ENCODE results near the gene SLCO2B1.
A peak's percentile ranks its signal among the peaks of the same experiment; 100 is the strongest.

Gene SLCO2B1

GRCh38 chr11:75229466-75229865, 78.6 kb downstream of the SLCO2B1 start:
- DNase-seq = no peak

- no peak for DNase-seq
These were observed 79.7 kb downstream of the SLCO2B1 start for GRCh38 chr11:75230621-75231020.

- DNase-seq = peak; percentile 20
These were observed 82.9 kb downstream of the SLCO2B1 start for GRCh38 chr11:75233754-75234172.

- DNase-seq = no peak
These were observed 85.2 kb downstream of the SLCO2B1 start for GRCh38 chr11:75236062-75236461.

- DNase-seq = no peak
These were observed 86.1 kb downstream of the SLCO2B1 start for GRCh38 chr11:75237050-75237449.

- no peak for DNase-seq
These were observed 87.9 kb downstream of the SLCO2B1 start for GRCh38 chr11:75238595-75239440.

- no peak for DNase-seq
These were observed 88.8 kb downstream of the SLCO2B1 start for GRCh38 chr11:75239531-75240290.

- DNase-seq = no peak
These were observed 89.6 kb downstream of the SLCO2B1 start, which contains the start of gene TPBGL for GRCh38 chr11:75240311-75241035. TSS of gene TPBGL (plus strand) at chr11:75240774. CDS start at chr11:75241050, 276 bp downstream.

- peak; percentile 86 for DNase-seq
These were observed 90.4 kb downstream of the SLCO2B1 start for GRCh38 chr11:75241036-75241905.

GRCh38 chr11:75241906-75242644, 91.2 kb downstream of the SLCO2B1 start:
- DNase-seq = no peak

GRCh38 chr11:75242722-75243600, 92.1 kb downstream of the SLCO2B1 start:
- no peak for DNase-seq

- DNase-seq = no peak
These were observed 93.3 kb downstream of the SLCO2B1 start for GRCh38 chr11:75244052-75244814.

- no peak for DNase-seq
These were observed 94.6 kb downstream of the SLCO2B1 start for GRCh38 chr11:75245356-75246005.

GRCh38 chr11:75246006-75246670, 95.2 kb downstream of the SLCO2B1 start:
- no peak for DNase-seq

GRCh38 chr11:75246671-75247350, 95.9 kb downstream of the SLCO2B1 start:
- DNase-seq = no peak

GRCh38 chr11:75248924-75249256, 98.0 kb downstream of the SLCO2B1 start:
- no peak for DNase-seq

GRCh38 chr11:75249704-75250103, 98.8 kb downstream of the SLCO2B1 start:
- DNase-seq = no peak

GRCh38 chr11:75254326-75254725, 103.4 kb downstream of the SLCO2B1 start:
- no peak for DNase-seq
